ENCODE measurements around the gene MGLL. TPM values are rescaled to one million over a fixed set of nuclear protein-coding genes. Genes with fewer than 3 reads are reported as not detected.

The MGLL gene
- total and polyA plus RNA-seq, 8 donors: 10.5 to 118 (median 37.9) TPM

GRCh38 chr3:127816783-127817405 is 5.4 kb downstream of the MGLL start:
- Histone ChIP-seq H3K9me3 (no peaks in the 10 kb centered on the region), H3K27ac (peak overlapping the region; percentile 9 to 90 (median 88)), H3K4me1 (peaks cover 15 to 84% (median 65%) of the 10 kb centered on the region in 4 donors), H3K4me3 (no peak overlapping the region), H3K27me3 (no peaks in the 10 kb centered on the region), H3K36me3 (peaks cover 0 to 20% (median 16%) of the 10 kb centered on the region in 4 donors)
- TF ChIP-seq, protein P1, sequence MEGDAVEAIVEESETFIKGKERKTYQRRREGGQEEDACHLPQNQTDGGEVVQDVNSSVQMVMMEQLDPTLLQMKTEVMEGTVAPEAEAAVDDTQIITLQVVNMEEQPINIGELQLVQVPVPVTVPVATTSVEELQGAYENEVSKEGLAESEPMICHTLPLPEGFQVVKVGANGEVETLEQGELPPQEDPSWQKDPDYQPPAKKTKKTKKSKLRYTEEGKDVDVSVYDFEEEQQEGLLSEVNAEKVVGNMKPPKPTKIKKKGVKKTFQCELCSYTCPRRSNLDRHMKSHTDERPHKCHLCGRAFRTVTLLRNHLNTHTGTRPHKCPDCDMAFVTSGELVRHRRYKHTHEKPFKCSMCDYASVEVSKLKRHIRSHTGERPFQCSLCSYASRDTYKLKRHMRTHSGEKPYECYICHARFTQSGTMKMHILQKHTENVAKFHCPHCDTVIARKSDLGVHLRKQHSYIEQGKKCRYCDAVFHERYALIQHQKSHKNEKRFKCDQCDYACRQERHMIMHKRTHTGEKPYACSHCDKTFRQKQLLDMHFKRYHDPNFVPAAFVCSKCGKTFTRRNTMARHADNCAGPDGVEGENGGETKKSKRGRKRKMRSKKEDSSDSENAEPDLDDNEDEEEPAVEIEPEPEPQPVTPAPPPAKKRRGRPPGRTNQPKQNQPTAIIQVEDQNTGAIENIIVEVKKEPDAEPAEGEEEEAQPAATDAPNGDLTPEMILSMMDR (IDR thresholded peaks at IDR 0.05): no peak
- TF ChIP-seq POLR2AphosphoS5 (IDR thresholded peaks at IDR 0.05) (no peak), POLR2A (IDR thresholded peaks at IDR 0.05) (no peak), EP300 (IDR thresholded peaks at IDR 0.05) (no peak)
- intact Hi-C loops (cut with DNase I; ENCODE audit: low total_unique reads): no loop called here
- no peak for DNase-seq
- WGBS, 5 donors: 54 to 68% (median 64%) methylated on average over 11 of the region's 11 CpGs

GRCh38 chr3:127815641-127816605 is 6.4 kb downstream of the MGLL start:
- DNase-seq: peak; percentile 33 to 85
- no peaks in the 10 kb centered on the region for H3K9me3 ChIP-seq
- WGBS, 5 donors: 58 to 71% (median 65%) methylated on average over 23 of the region's 23 CpGs
- no peaks in the 10 kb centered on the region for H3K27me3 ChIP-seq
- TF ChIP-seq, protein P1 (IDR thresholded peaks at IDR 0.05): no peak
- TF ChIP-seq POLR2AphosphoS5 (IDR thresholded peaks at IDR 0.05): no peak
- TF ChIP-seq EP300 (IDR thresholded peaks at IDR 0.05): no peak
- no peak for TF ChIP-seq POLR2A (IDR thresholded peaks at IDR 0.05)
- intact Hi-C loops (cut with DNase I; ENCODE audit: low total_unique reads): no loop called here
- H3K4me3 ChIP-seq: no peak overlapping the region
- H3K36me3 ChIP-seq: peaks cover 0 to 29% (median 24%) of the 10 kb centered on the region in 4 donors
- H3K27ac ChIP-seq: peak overlapping the region; percentile 9 to 90 (median 88)
- peaks cover 5 to 74% (median 56%) of the 10 kb centered on the region in 4 donors for H3K4me1 ChIP-seq

DNA sequence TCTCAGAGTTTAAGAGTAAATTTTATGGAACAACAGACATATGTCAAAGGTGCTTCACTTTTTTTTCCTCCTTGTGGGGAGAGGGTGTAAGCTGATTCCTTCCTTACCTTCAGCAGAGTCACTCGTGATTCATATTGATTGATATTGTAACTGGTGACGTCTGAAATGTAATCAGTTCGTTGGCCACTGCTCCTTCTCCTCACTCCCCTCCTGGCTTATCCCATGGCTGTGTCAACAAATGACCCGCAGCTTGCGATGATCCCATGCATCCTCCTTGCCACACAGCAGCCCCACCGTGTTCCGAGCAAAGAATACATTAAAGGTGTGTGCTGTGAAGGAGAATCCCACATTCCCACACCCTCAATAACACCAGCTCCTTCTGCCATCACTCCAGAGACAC is 7.3 kb downstream of the MGLL start:
- TF ChIP-seq POLR2A (IDR thresholded peaks at IDR 0.05) (no peak), POLR2AphosphoS5 (IDR thresholded peaks at IDR 0.05) (no peak), EP300 (IDR thresholded peaks at IDR 0.05) (no peak)
- TF ChIP-seq, protein P1 (IDR thresholded peaks at IDR 0.05): no peak
- no peak overlapping the region for H3K27ac ChIP-seq
- intact Hi-C loops (cut with DNase I; ENCODE audit: low total_unique reads): no loop called here
- H3K4me3 ChIP-seq: no peak overlapping the region
- no peaks in the 10 kb centered on the region for H3K27me3 ChIP-seq
- 70 to 75% (median 74%) methylated on average over 7 of the region's 7 CpGs for WGBS, 5 donors
- no peak for DNase-seq
- H3K9me3 ChIP-seq: no peaks in the 10 kb centered on the region
- peaks cover 0 to 65% (median 46%) of the 10 kb centered on the region in 4 donors for H3K4me1 ChIP-seq
- H3K36me3 ChIP-seq: peaks cover 0 to 38% (median 32%) of the 10 kb centered on the region in 4 donors

DNA sequence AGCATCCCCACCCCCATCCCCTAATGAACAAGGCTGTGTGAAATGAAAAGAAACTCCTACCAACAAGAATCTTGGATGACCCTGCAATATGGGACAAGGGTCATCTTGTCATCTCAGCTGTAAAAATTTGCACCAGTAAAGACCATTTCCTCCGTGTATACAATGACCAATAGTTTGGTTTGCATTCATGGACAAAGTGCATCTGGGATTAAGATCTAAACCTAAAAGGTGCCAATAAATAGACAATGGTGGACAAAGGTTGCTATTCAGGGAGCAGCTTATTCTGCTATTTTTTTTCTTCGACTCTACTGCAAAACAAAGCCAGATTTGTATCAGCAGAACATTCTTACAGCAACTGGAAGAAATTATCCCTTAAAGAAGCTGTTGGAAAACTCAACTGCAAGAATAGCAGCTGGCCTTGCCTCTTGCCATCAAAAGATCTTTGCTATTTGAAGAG is 8.0 kb downstream of the MGLL start:
- TF ChIP-seq EP300 (IDR thresholded peaks at IDR 0.05) (no peak), POLR2AphosphoS5 (IDR thresholded peaks at IDR 0.05) (no peak), POLR2A (IDR thresholded peaks at IDR 0.05) (no peak)
- TF ChIP-seq, protein P1 (IDR thresholded peaks at IDR 0.05): no peak
- no peak overlapping the region for H3K4me3 ChIP-seq
- intact Hi-C loops (cut with DNase I; ENCODE audit: low total_unique reads): no loop called here
- no peaks in the 10 kb centered on the region for H3K9me3 ChIP-seq
- 41 to 58% (median 53%) methylated on average over 2 of the region's 2 CpGs for WGBS, 5 donors
- no peaks in the 10 kb centered on the region for H3K27me3 ChIP-seq
- no peak for DNase-seq
- no peak overlapping the region for H3K27ac ChIP-seq
- peaks cover 0 to 59% (median 40%) of the 10 kb centered on the region in 4 donors for H3K4me1 ChIP-seq
- peaks cover 0 to 44% (median 35%) of the 10 kb centered on the region in 4 donors for H3K36me3 ChIP-seq
